ENCODE data around the gene HS6ST2.

Gene HS6ST2

GRCh38 chrX:132665676-132666075 is 292.8 kb downstream of the HS6ST2 start:
- no peak for DNase-seq

DNA sequence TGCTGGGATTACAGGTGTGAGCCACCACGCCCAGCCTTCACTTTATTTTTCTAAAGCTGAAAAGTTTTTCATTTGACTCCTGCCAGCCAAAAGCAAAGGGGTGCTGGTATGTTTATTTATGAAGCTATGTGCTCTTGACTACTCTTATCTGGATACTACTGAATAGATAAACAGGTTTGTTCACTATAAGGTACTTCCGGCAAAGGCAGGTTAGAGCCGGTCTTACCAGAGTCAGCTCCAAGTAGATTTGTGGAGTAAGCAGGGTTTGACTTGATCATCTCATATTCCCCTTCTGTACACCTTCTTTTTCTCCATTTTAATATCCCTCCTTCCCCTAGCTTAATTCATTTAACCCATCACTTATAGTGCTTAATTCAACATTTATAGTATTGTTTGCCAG is 294.2 kb downstream of the HS6ST2 start:
- no peak for DNase-seq

GRCh38 chrX:132662844-132663243 is 295.6 kb downstream of the HS6ST2 start:
- no peak for DNase-seq

GRCh38 chrX:132657876-132658275 is 300.6 kb downstream of the HS6ST2 start:
- no peak for DNase-seq

DNA sequence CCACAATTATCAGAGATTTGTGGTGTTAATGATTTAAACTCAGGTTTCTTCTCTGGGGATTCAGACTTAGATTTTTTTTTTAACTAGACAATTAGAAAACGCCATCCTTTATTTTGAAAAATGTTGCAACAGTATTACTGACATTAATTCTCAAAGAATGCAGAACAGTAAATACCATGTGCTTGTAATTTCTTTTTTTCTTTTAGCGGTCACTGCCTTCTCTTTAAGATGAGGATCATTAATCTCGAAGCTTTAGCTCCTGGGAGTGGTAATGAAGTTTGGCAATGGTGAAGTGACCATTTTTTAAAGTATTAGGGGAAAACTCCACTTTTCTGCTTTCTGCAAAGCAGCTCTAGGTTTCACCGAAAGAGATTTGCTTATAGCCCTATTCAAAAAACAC is 305.6 kb downstream of the HS6ST2 start:
- DNase-seq: no peak

- no peak for DNase-seq
These were observed 306.9 kb downstream of the HS6ST2 start for GRCh38 chrX:132651421-132652086.

- DNase-seq: no peak
These were observed 309.5 kb downstream of the HS6ST2 start for GRCh38 chrX:132648895-132649294.

DNA sequence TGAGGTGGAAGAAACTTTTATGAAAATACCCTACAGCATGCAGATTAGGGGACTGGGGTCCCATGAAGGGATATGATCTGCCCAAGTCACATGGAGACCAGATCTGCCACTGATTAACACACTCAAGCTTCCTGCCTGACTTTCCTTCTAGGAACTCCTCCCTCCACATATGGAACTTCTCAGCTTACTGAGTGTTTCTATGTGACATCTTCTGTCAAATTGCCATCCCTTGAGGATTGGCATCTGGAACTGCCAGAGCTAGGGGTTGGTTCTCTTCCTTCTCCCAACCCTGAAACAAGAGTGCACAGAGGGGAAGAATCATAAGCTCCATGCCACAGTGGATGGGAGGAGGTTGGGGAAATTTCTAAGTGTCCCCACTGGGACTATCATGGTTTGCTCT is 319.0 kb downstream of the HS6ST2 start:
- no peak for DNase-seq

DNA sequence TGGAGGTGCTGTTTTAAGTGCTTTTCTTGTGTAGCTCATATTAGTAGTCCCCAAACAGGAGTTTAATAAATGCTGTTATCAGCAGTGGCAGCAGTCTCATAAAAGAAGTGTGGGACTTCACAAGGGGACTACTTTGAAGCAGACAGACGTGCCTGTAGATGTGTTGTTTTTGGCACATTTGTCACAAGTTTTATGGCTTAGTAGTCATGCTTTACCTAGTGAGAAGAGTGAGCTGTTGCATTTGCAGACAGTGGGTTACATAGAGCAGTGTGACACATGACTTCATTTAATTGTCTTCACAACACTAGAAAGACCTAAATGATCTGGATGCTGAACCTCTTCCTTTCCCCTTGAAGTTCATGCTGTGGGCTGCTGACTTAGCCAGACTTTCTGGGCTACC is 320.1 kb downstream of the HS6ST2 start:
- DNase-seq: no peak

DNA sequence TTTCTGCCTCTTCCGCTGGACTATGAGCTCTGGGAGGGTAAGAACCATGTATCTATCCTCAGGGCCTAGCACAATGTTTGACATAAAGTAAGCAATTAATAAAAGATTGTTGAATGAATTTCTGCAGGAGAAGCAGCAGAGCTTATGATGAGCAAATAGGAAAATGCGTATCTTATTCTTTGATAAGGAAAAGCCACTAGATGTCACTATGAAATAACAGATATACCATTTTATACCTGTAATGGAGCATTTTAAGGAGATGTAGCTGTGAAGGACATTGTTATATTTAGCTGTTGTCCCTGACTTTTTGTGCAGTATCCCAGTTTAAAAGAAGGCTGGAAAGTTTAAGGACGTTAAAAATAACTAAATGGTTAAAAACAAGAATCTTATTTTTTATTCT is 322.3 kb downstream of the HS6ST2 start:
- DNase-seq: no peak

GRCh38 chrX:132634521-132634920 is 323.9 kb downstream of the HS6ST2 start:
- no peak for DNase-seq

DNA sequence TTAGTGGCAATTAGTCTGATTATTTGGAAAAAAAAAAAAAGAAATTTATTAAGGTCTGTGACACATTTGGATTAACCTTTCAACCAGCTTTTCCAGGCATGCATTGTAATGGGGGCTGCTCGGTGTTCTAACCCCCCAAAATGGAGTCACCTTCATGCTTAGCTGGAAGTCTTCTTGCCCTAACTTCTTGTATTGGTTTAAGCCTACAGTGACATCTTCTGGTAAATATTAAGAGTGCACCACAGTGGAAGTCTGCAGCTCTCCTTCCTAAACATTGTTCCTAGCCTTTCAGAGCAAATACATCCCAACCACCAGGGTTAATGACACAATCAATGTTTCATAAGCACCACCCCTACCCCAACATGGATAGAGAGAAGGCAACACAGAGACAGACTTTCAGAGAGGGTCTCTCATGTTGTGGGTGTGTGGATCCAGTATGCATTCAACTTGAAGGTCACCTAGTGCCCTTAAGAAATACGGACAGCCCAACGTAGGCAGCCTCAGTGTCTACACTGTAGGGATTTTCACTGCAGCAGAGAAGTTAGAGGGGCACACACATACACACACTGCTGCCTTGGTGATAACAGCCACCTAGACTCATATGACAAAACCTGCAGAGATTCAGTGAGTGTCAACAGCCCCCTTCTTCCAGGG is 326.7 kb downstream of the HS6ST2 start:
- DNase-seq: peak in 1 of 2 donors; percentile 34

GRCh38 chrX:132624466-132624865 is 334.0 kb downstream of the HS6ST2 start:
- no peak for DNase-seq

GRCh38 chrX:132623942-132624341 is 334.5 kb downstream of the HS6ST2 start:
- no peak for DNase-seq

DNA sequence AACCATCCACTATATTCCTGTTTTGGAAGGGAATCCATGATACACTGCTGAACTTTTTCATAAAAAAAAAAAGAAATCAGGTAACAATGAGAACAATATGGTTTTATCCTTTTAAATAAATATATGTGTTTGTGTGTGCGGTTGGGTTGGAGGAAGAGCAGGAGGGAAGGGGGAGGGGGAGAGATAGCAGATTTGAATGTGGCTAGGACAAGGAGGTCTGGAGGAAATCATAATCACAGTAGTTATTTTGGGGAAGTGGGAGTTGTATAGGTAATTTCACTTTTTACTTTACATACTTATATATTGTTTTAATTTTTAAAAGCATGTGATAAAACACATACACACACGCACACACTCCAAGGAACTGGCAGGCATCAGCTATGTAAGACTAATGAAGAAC is 335.1 kb downstream of the HS6ST2 start:
- DNase-seq: no peak

- DNase-seq: no peak
These were observed 336.3 kb downstream of the HS6ST2 start for GRCh38 chrX:132622130-132622529.

DNA sequence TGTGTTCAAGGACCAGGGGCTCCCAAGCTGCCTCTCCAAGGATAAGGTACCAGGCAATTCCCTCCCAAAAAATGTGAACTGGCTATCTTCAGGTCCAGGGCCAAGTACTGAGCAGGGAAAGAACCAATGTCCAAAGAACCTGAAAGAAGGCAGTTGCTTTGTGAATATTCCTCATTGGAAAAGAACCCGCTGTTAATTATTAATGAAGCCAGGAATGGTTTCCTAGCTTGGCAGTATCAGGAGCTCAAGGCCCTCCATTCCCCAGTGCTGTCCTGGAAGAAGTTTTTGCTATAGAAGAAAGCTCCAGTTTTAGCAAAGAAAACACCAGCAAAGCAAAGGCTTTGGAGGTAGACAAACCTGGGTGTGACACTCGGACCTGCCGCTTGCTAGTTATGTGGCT is 339.6 kb downstream of the HS6ST2 start:
- DNase-seq: no peak

GRCh38 chrX:132615391-132616131 is 342.9 kb downstream of the HS6ST2 start:
- peak; percentile 28 to 46 for DNase-seq

DNA sequence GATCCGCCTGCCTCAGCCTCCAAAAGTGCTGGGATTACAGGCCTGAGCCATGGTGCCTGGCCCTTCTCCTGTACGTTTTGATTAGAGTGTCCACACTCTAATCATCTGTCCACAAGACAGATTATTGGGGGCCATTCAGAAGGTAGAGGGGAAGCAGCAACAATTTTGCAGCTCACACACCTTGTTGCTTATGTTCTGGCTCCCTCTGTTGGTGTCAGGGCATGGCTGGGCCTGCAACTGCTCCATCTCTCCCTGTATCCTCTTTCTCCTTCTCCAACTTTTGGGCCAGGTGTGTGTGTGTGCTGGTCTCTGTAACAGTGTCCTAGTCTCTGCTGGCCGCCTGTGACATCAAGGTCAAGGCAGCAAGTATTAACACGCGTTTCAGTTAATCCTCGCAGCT is 344.1 kb downstream of the HS6ST2 start:
- DNase-seq: no peak

DNA sequence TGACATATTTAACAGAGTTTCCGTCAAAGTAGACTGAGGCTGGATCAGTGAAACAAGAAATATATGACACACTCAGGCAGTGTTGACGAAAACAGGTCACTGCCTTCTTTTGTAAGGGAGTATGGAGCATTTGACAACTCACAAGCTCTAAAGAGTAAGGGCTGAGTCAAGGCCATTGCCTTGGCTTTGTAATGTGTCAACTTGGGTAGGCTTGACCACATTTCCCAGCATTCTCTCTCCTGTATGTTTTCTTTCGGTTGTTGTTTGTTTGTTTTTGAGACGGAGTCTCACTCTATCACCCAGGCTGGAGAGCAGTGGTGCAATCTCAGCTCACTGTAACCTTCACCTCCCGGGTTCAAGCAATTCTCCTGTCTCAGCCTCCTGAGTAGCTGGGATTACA is 344.6 kb downstream of the HS6ST2 start:
- no peak for DNase-seq

DNA sequence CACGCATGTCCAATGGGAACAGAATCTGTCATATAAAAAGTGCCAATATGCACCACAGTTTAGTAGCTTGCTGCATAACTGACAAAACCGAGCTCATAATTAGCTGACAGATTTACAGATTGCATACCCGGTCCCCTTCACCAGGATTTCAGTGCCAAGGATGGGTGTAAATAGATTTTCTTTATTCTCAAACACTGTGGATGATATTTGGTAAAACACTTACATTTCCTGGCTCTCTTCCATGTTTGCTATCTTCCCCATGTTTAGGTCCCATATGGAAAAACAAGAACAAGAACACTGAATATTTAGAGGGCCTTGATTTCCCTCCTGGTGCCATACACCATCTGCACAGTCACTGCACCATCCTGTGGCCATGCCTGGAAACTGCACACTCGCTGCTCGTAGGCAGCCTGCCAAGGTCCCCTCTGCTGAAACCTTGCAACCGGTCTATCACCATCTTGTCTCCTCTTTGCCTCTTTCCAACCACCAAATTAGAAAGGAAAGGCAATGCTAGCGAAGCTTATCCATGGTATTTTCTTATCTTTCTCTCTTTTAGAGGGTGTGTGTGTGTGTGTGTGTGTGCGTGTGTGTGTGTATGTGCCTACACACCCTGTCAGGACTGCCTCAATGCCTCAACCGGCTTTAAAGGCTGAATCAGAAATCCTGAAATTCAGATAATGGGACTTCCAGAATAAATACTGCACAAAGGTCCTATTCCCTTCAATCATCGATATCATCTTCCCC is 345.4 kb downstream of the HS6ST2 start:
- DNase-seq: peak; percentile 4 to 34

GRCh38 chrX:132610536-132610935 is 347.9 kb downstream of the HS6ST2 start:
- no peak for DNase-seq

- no peak for DNase-seq
These were observed 349.0 kb downstream of the HS6ST2 start for GRCh38 chrX:132609362-132609848.

All from CD4-positive, alpha-beta T cell treated with Interferon alpha-2 for 1 hour (primary cell).